ENCODE data around the gene ITPK1.
A peak's percentile ranks its signal among the peaks of the same experiment; 100 is the strongest.

The ITPK1 gene

DNA sequence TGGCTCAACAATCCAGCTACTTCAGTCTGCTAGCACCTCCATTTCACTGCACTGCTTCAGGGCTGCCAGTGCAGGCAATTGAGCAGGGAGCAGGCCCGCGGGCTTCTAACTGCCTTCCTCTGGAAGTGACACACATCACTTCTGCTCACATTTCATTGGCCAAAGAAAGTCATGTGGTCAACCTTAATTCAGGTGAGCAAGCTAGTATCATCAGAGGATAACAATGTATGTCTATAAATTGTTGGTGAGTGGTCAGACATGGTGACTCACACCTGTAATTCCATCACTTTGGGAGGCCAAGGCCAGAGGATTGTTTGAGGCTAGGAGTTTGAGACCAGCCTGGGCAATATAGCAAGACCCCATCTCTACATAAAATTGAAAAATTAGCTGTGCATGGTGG lies 215.1 kb downstream of the ITPK1 start:
- Mint-ChIP-seq H3K36me3 (ENCODE audit: low read depth) (no peaks in the 10 kb centered on the region), H3K4me3 (no peak overlapping the region), H3K27ac (no peak overlapping the region), H3K9me3 (no peaks in the 10 kb centered on the region), H3K4me1 (peaks cover 42% of the 10 kb centered on the region), H3K27me3 (peaks cover 28% of the 10 kb centered on the region)
- no peak for ATAC-seq
- DNase-seq, result no peak

DNA sequence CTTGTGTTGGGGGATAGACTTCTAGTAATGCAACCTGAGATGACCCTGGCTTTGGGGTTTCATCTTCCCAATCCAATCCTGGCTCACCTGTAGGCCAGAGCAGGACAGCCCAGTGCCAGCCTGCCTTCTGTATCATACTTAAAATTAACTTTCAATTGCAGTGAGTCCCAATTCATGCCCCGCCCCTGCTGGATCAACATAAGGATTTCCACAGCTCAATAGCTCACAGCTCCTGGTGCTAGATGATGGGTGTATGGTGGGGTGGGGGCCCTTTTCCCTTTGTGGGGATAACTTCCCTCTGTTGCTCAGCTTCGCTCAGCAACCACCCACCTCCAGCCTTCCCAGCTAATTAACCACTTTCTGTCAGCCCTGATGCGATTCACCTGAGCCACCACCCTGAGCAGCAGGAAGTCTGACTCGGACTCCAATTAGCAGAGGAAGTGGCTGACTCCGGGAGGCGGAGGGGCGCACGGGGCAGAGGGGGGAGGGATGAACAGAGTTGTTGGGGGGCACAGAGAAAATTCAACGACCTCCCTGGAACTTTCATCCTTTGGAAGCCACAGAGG lies 217.1 kb downstream of the ITPK1 start:
- DNase-seq, result peak; percentile 16
- H3K4me3 Mint-ChIP-seq, result peak overlapping the region; percentile 57

DNA sequence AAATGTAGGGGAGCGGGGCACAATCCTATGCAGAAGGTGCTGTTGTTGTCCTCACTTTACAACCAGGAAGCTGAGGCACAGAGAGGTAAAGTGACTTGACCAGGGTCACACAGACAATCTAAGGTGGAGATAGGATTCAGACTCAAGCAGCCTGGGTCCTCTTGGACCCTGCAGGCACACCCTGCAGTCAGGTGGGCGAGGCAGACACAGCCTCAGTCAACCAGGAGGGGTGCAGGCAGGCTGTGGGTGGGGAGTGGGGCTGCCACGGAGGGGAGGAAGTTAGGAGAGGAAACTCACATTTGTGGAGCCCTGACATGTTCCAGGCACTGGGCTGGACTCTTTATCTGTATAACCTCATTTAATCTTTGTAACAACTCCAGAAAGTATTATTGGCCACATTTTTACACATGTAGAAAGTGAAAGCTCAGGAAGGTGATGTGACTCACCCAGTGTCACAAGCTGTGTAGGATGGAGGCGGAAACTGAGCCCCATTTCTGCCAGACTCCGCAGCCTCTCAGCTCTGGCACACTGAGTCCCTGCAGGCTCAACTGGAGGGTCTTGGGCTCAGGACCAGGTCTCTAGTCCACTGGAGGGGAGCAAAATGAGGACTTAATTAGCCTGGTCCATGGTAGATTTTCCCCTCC lies 217.7 kb downstream of the ITPK1 start:
- peaks cover 29% of the 10 kb centered on the region for H3K27me3 Mint-ChIP-seq
- peak overlapping the region; percentile 77 for H3K27ac Mint-ChIP-seq
- peak; percentile 55 for DNase-seq
- peaks cover 43% of the 10 kb centered on the region for H3K4me1 Mint-ChIP-seq
- peak overlapping the region; percentile 57 for H3K4me3 Mint-ChIP-seq
- peaks cover 4% of the 10 kb centered on the region for H3K9me3 Mint-ChIP-seq
- H3K36me3 Mint-ChIP-seq (ENCODE audit: low read depth), result no peaks in the 10 kb centered on the region
- ATAC-seq, result peak; percentile 97

More for the DNA sequence above, 217.1 kb downstream of the ITPK1 start:
- Mint-ChIP-seq H3K9me3 (peaks cover 1% of the 10 kb centered on the region), H3K27me3 (peaks cover 32% of the 10 kb centered on the region), H3K4me1 (peaks cover 43% of the 10 kb centered on the region), H3K36me3 (ENCODE audit: low read depth) (no peaks in the 10 kb centered on the region), H3K27ac (peak overlapping the region; percentile 77)
- ATAC-seq, result no peak

DNA sequence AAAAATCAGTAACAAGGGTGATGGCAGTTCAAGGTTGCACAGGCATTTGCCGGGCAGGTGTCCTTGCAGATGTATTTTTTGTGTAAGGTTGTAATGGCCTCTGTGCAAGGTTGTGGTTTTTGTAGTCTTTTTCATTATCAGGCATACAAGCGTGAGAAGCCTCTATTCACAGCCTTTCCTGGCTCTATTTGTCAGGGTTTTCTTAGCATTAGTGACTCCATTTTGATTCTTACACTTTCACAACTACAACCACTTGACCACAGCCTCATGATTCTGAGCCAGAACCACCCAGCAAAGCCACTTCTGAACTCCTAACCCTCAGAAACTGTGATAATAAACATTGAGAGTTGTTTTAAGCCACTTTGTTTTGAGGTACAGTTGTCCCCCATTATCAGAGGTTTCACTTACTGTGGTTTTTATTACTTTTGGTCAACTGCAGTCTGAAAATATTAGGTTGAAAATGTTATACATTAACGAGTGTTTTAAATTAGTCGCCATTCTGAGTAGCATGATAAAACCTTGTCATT lies 220.3 kb downstream of the ITPK1 start:
- Mint-ChIP-seq H3K36me3 (ENCODE audit: low read depth) (no peaks in the 10 kb centered on the region), H3K9me3 (peaks cover 11% of the 10 kb centered on the region), H3K4me1 (peaks cover 55% of the 10 kb centered on the region), H3K27me3 (peaks cover 15% of the 10 kb centered on the region), H3K4me3 (no peak overlapping the region), H3K27ac (no peak overlapping the region)
- ATAC-seq (no peak), DNase-seq (no peak)

DNA sequence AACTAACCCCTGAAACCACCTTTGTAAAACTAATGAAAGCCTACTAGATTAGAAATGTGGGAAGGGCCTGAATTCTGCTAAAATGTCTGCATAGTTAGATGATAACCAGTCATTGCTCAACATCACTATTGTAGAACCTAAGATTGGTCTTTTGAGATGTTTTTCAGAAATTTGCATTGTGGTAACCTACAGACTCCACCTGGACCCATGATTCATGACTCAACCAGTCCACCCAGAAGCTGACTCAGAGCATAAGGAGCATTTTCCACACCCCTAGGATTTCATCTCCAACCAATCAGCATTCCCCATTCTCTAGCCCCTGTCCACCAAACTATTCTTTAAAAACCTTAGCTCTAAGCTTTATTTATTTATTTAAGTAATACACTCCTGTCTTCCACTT lies 223.1 kb downstream of the ITPK1 start:
- DNase-seq (no peak), ATAC-seq (peak; percentile 81)
- H3K27ac Mint-ChIP-seq, result peak overlapping the region; percentile 78
- peaks cover 15% of the 10 kb centered on the region for H3K27me3 Mint-ChIP-seq
- H3K4me3 Mint-ChIP-seq, result no peak overlapping the region
- no peaks in the 10 kb centered on the region for H3K36me3 Mint-ChIP-seq (ENCODE audit: low read depth)
- H3K9me3 Mint-ChIP-seq, result peaks cover 11% of the 10 kb centered on the region
- H3K4me1 Mint-ChIP-seq, result peaks cover 35% of the 10 kb centered on the region

DNA sequence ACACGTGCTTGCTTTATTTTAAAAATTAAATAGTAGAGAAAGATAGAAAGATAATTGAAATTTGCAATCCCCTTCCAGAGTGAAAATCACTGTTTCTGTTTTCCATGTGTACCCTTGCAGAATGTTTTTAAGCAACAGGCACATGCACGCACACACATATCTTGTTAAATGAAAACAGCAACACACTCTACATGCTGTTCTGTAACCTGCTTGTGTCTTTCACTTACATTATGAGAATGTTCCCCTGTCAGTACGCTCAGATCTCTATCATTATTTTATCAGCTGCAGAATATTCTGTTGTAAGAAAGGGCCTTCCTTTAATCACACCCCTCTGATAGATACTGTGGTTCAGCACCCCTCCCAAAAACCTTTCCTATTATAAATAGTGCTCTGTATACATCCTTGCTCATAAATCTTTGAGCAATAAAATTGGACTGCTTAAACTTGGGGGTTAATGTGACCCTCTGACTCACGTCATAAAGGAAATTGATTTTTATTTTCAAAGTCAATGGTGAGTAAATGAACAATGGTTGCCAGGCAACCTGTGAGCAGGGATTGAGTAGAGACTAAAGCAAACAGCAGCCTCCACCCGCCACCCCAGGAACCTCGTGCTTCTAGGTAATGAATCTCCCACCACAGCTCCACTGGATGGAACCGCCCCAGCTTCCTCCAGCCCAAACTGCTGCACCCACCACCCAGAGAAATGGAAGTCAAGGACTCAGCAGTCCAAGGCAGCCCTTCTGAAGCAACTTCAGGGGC lies 224.7 kb downstream of the ITPK1 start:
- no peak for ATAC-seq
- H3K27me3 Mint-ChIP-seq, result peaks cover 10% of the 10 kb centered on the region

DNA sequence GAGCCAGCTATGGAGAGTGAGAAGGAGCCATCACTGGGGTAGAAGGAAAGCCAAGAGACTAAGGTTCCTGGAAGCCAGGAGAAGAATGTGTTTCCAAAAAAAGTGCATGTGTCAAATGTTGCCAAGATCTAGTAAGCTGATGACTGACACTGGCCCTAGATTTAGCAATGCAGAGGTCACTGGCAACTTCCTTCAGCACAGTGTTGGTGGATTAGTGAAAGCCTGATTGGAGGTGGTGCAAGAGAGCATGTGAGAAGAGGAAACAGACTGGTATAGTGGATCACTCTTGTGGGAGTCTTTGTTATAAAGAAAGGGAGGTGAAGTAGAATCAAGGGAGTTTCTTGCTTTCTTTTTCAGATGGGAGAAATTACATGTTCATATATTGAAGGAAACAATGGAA lies 226.8 kb downstream of the ITPK1 start:
- H3K27me3 Mint-ChIP-seq, result peaks cover 15% of the 10 kb centered on the region
- no peak overlapping the region for H3K4me3 Mint-ChIP-seq
- no peak overlapping the region for H3K27ac Mint-ChIP-seq
- ATAC-seq (no peak), DNase-seq (no peak)
- H3K36me3 Mint-ChIP-seq (ENCODE audit: low read depth), result no peaks in the 10 kb centered on the region
- peaks cover 11% of the 10 kb centered on the region for H3K9me3 Mint-ChIP-seq
- H3K4me1 Mint-ChIP-seq, result peaks cover 38% of the 10 kb centered on the region

More for the DNA sequence above, 224.7 kb downstream of the ITPK1 start:
- DNase-seq, result peak; percentile 12
- no peak overlapping the region for H3K4me3 Mint-ChIP-seq
- H3K4me1 Mint-ChIP-seq, result peaks cover 30% of the 10 kb centered on the region
- H3K27ac Mint-ChIP-seq, result no peak overlapping the region
- H3K9me3 Mint-ChIP-seq, result peaks cover 11% of the 10 kb centered on the region
- no peaks in the 10 kb centered on the region for H3K36me3 Mint-ChIP-seq (ENCODE audit: low read depth)

DNA sequence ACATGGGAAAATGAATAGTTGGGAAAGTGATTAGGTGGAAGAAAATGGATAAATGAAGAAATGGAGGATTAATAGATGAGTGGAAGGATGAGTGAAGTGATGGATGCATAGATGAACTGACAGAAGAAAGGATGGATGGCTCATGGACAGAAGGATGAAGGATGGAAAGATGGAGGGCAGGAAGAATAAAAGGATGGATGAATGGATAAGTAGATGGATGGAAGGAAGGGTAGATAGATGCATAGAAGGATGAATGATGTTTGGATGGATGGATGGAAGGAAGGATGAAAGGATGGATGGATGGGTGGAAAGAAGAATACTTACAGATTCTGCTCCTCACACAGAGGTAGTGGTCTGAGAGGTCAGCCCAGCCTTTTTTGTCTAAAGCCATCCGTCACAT lies 228.6 kb downstream of the ITPK1 start:
- H3K27me3 Mint-ChIP-seq, result peaks cover 15% of the 10 kb centered on the region

More for the DNA sequence above, 228.6 kb downstream of the ITPK1 start:
- no peak overlapping the region for H3K4me3 Mint-ChIP-seq
- ATAC-seq (no peak), DNase-seq (no peak)
- H3K36me3 Mint-ChIP-seq (ENCODE audit: low read depth), result no peaks in the 10 kb centered on the region
- H3K4me1 Mint-ChIP-seq, result peaks cover 23% of the 10 kb centered on the region
- no peaks in the 10 kb centered on the region for H3K9me3 Mint-ChIP-seq
- H3K27ac Mint-ChIP-seq, result no peak overlapping the region

Measured in activated naive CD8-positive, alpha-beta T cell treated with anti-CD3 and anti-CD28 coated beads, Interleukin-2, amount 50 U/mL, for 24 hours (primary cell).